ENCODE measurements around the gene HCN2. TPM values are rescaled to one million over a fixed set of nuclear protein-coding genes. Genes with fewer than 3 reads are reported as not detected.

The HCN2 gene
- total RNA-seq, 4 donors from 2014 or later = 0.14 to 1.00 (median 0.64) TPM; not detected in 1

DNA sequence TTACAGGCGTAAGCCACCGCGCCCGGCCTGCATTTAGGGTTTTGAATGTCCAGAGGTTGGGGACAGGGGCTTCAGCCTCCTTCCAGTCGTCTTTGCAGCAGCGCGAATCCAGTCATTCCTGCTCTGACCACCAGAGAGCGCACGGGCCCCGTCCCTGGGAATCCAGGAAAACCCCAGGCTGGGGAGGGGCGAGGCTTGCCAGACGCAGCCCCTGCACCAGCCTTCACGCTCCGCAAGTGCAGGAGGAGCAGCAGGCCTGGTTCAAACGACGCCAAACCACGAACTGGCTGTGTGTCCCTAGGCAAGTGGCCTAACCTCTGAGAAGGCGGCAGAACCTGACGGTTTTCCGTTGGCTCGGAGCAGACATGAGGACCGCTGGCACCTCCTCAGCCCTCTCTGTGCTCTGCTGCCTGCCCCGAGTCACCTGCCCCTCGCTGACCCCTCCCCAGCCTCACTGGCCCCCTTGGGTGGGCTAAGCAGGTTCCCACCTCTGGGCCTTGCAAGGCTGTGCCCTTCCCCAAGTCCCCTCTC lies 75.3 kb downstream of the HCN2 start:
- H3K9me3 ChIP-seq = no peaks in the 10 kb centered on the region
- peak overlapping the region in 3 of 4 donors; percentile 9 to 97 (median 95) for H3K27ac ChIP-seq
- H3K4me1 ChIP-seq = peaks cover 21 to 42% (median 36%) of the 10 kb centered on the region in 4 donors
- WGBS, 2 donors (ENCODE audit: low coverage in 1 of 2) = 0 to 5% methylated on average over 4 to 24 of the region's 24 CpGs
- no peak for TF ChIP-seq EP300 (IDR thresholded peaks at IDR 0.05; ENCODE audit: low read depth)
- TF ChIP-seq, protein P1, sequence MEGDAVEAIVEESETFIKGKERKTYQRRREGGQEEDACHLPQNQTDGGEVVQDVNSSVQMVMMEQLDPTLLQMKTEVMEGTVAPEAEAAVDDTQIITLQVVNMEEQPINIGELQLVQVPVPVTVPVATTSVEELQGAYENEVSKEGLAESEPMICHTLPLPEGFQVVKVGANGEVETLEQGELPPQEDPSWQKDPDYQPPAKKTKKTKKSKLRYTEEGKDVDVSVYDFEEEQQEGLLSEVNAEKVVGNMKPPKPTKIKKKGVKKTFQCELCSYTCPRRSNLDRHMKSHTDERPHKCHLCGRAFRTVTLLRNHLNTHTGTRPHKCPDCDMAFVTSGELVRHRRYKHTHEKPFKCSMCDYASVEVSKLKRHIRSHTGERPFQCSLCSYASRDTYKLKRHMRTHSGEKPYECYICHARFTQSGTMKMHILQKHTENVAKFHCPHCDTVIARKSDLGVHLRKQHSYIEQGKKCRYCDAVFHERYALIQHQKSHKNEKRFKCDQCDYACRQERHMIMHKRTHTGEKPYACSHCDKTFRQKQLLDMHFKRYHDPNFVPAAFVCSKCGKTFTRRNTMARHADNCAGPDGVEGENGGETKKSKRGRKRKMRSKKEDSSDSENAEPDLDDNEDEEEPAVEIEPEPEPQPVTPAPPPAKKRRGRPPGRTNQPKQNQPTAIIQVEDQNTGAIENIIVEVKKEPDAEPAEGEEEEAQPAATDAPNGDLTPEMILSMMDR (IDR thresholded peaks at IDR 0.05) = peak; percentile 92 to 97 (median 97)
- H3K27me3 ChIP-seq = no peaks in the 10 kb centered on the region
- peak overlapping the region in 2 of 4 donors; percentile 11 to 33 for H3K4me3 ChIP-seq
- in situ Hi-C loops (cut with MboI; ENCODE audit: low pct_ligation_motif_present in 1 of 4, low pct_unique_long_range_greater_than_20kb in 1 of 4, low sequenced_read_pairs in 3 of 4) = loop anchor here in 2 of 4 donors (5.0 kb wide), 1 partner anchor 67 kb away; no protein-coding TSS in a partner anchor
- H3K36me3 ChIP-seq = no peaks in the 10 kb centered on the region
- peak; percentile 84 for DNase-seq
- intact Hi-C loops (cut with DNase I; ENCODE audit: low total_unique reads) = loop anchor here (1.0 kb wide), 1 partner anchor 69 kb away; no protein-coding TSS in a partner anchor

Other genes with a start within 250 kb of the HCN2 start
- 10 to 100 TPM in 3 of 4 donors, 1 to 10 TPM in 1; 8.2 to 41.1 (median 16.7) TPM for gene MIER2, start 245.1 kb upstream of the HCN2 start, total RNA-seq
- under 1 TPM in 2 of 4 donors, not detected in 2; 0.55 to 0.79 TPM for gene C2CD4C, start 180.7 kb upstream of the HCN2 start, total RNA-seq
- gene SHC2, start 128.8 kb upstream of the HCN2 start, total RNA-seq = 10 to 100 TPM in 3 of 4 donors, 1 to 10 TPM in 1; 6.3 to 30.3 (median 11.1) TPM
- gene MADCAM1, start 93.4 kb upstream of the HCN2 start, total RNA-seq = 1 to 10 TPM in 3 of 4 donors, under 1 TPM in 1; 0.68 to 6.7 (median 2.9) TPM
- 100 to 1,000 TPM in 1 of 4 donors, 10 to 100 TPM in 3; 18.0 to 103 (median 43.8) TPM for gene TPGS1, start 82.4 kb upstream of the HCN2 start, total RNA-seq
- gene CDC34, start 58.1 kb upstream of the HCN2 start, total RNA-seq = 100 to 1,000 TPM in 3 of 4 donors, 10 to 100 TPM in 1; 72.0 to 116 (median 103) TPM
- gene GZMM, start 45.8 kb upstream of the HCN2 start, total RNA-seq = 1 to 10 TPM in 2 of 4 donors, not detected in 2; 1.1 to 1.8 TPM
- 1,000 to 10,000 TPM in 3 of 4 donors, 100 to 1,000 TPM in 1; 909 to 2,228 (median 1,224) TPM for gene BSG, start 17.3 kb upstream of the HCN2 start, total RNA-seq
- gene POLRMT, start 43.7 kb downstream of the HCN2 start, total RNA-seq = 100 to 1,000 TPM in 1 of 4 donors, 10 to 100 TPM in 3; 45.9 to 114 (median 63.9) TPM
- not detected for gene FGF22, start 50.0 kb downstream of the HCN2 start, total RNA-seq
- 100 to 1,000 TPM in 2 of 4 donors, 10 to 100 TPM in 2; 88.6 to 148 (median 102) TPM for gene RNF126, start 73.3 kb downstream of the HCN2 start, total RNA-seq
- gene FSTL3, start 86.5 kb downstream of the HCN2 start, total RNA-seq = 10 to 100 TPM; 14.1 to 37.9 (median 31.2) TPM
- not detected for gene PRSS57, start 105.6 kb downstream of the HCN2 start, total RNA-seq
- gene PALM, start 119.1 kb downstream of the HCN2 start, total RNA-seq = 10 to 100 TPM; 14.1 to 99.3 (median 29.8) TPM
- gene MISP, start 161.2 kb downstream of the HCN2 start, total RNA-seq = 100 to 1,000 TPM; 197 to 501 (median 402) TPM
- 100 to 1,000 TPM; 145 to 258 (median 194) TPM for gene PTBP1, start 207.6 kb downstream of the HCN2 start, total RNA-seq
- gene PLPPR3, start 232.1 kb downstream of the HCN2 start, total RNA-seq = not detected
- not detected for gene AZU1, start 238.0 kb downstream of the HCN2 start, total RNA-seq

Measured in transverse colon (tissue), 4 donors.